Measurements from ENCODE around the gene FAM163A. TPM values are rescaled to one million over a fixed set of nuclear protein-coding genes. Genes with fewer than 3 reads are reported as not detected.

FAM163A gene
- total RNA-seq, 3 donors from 2014 or later (not counting 1 experiment from before 2014, with no cell fraction given) = not detected

GRCh38 chr1:179770887-179771502, 27.9 kb downstream of the FAM163A start:
- Mint-ChIP-seq H3K27me3 (ENCODE audit: low read depth in 2 of 2) (peaks cover 0 to 12% of the 10 kb centered on the region in 2 donors), H3K27ac (no peak overlapping the region), H3K4me3 (no peak overlapping the region), H3K36me3 (no peaks in the 10 kb centered on the region), H3K4me1 (no peaks in the 10 kb centered on the region), H3K9me3 (no peaks in the 10 kb centered on the region)
- TF ChIP-seq, protein P1, sequence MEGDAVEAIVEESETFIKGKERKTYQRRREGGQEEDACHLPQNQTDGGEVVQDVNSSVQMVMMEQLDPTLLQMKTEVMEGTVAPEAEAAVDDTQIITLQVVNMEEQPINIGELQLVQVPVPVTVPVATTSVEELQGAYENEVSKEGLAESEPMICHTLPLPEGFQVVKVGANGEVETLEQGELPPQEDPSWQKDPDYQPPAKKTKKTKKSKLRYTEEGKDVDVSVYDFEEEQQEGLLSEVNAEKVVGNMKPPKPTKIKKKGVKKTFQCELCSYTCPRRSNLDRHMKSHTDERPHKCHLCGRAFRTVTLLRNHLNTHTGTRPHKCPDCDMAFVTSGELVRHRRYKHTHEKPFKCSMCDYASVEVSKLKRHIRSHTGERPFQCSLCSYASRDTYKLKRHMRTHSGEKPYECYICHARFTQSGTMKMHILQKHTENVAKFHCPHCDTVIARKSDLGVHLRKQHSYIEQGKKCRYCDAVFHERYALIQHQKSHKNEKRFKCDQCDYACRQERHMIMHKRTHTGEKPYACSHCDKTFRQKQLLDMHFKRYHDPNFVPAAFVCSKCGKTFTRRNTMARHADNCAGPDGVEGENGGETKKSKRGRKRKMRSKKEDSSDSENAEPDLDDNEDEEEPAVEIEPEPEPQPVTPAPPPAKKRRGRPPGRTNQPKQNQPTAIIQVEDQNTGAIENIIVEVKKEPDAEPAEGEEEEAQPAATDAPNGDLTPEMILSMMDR (IDR thresholded peaks at IDR 0.05) = no peak
- H3K27me3 ChIP-seq (ENCODE audit: control insufficient read depth, insufficient read depth, low read length) = no peaks in the 10 kb centered on the region
- H3K36me3 ChIP-seq (ENCODE audit: control insufficient read depth, insufficient read depth, low read length) = no peaks in the 10 kb centered on the region
- no peak overlapping the region for H3K27ac ChIP-seq (ENCODE audit: low read length)
- no peaks in the 10 kb centered on the region for H3K4me1 ChIP-seq (ENCODE audit: control insufficient read depth, insufficient read depth, low read length)
- WGBS (ENCODE audit: insufficient coverage) = 91% methylated on average over 9 of the region's 9 CpGs
- ATAC-seq (no peak), DNase-seq (no peak)
- no peaks in the 10 kb centered on the region for H3K9me3 ChIP-seq (ENCODE audit: control insufficient read depth, insufficient read depth, low read length)
- intact Hi-C loops (cut with micrococcal nuclease) = no loop called here
- H3K4me3 ChIP-seq (ENCODE audit: low read length) = no peak overlapping the region

GRCh38 chr1:179773264-179773663, 30.2 kb downstream of the FAM163A start:
- ATAC-seq = no peak
- intact Hi-C loops (cut with micrococcal nuclease) = no loop called here
- no peaks in the 10 kb centered on the region for H3K36me3 Mint-ChIP-seq
- Histone ChIP-seq H3K4me1 (ENCODE audit: control insufficient read depth, insufficient read depth, low read length) (no peaks in the 10 kb centered on the region), H3K27ac (ENCODE audit: low read length) (no peak overlapping the region), H3K9me3 (ENCODE audit: control insufficient read depth, insufficient read depth, low read length) (no peaks in the 10 kb centered on the region), H3K27me3 (ENCODE audit: control insufficient read depth, insufficient read depth, low read length) (no peaks in the 10 kb centered on the region), H3K36me3 (ENCODE audit: control insufficient read depth, insufficient read depth, low read length) (no peaks in the 10 kb centered on the region), H3K4me3 (ENCODE audit: low read length) (no peak overlapping the region)
- TF ChIP-seq, protein P1 (IDR thresholded peaks at IDR 0.05) = no peak
- DNase-seq = no peak
- peaks cover 8 to 14% of the 10 kb centered on the region in 2 donors for H3K27me3 Mint-ChIP-seq (ENCODE audit: low read depth in 2 of 2)
- WGBS (ENCODE audit: insufficient coverage) = 99% methylated on average over 4 of the region's 4 CpGs
- H3K9me3 Mint-ChIP-seq = no peaks in the 10 kb centered on the region
- no peak overlapping the region for H3K27ac Mint-ChIP-seq
- no peak overlapping the region for H3K4me3 Mint-ChIP-seq
- H3K4me1 Mint-ChIP-seq = no peaks in the 10 kb centered on the region

- no peak for ATAC-seq
- 93% methylated on average over 2 of the region's 2 CpGs for WGBS (ENCODE audit: insufficient coverage)
- Mint-ChIP-seq H3K9me3 (no peaks in the 10 kb centered on the region), H3K4me3 (no peak overlapping the region), H3K36me3 (no peaks in the 10 kb centered on the region), H3K27ac (no peak overlapping the region), H3K4me1 (no peaks in the 10 kb centered on the region), H3K27me3 (ENCODE audit: low read depth in 2 of 2) (peaks cover 10 to 19% of the 10 kb centered on the region in 2 donors)
- Histone ChIP-seq H3K36me3 (ENCODE audit: control insufficient read depth, insufficient read depth, low read length) (no peaks in the 10 kb centered on the region), H3K9me3 (ENCODE audit: control insufficient read depth, insufficient read depth, low read length) (no peaks in the 10 kb centered on the region), H3K4me1 (ENCODE audit: control insufficient read depth, insufficient read depth, low read length) (no peaks in the 10 kb centered on the region), H3K27ac (ENCODE audit: low read length) (no peak overlapping the region), H3K4me3 (ENCODE audit: low read length) (no peak overlapping the region), H3K27me3 (ENCODE audit: control insufficient read depth, insufficient read depth, low read length) (no peaks in the 10 kb centered on the region)
- TF ChIP-seq, protein P1 (IDR thresholded peaks at IDR 0.05) = no peak
- intact Hi-C loops (cut with micrococcal nuclease) = no loop called here
- no peak for DNase-seq
Measured at GRCh38 chr1:179774000-179774399, 30.9 kb downstream of the FAM163A start.

GRCh38 chr1:179774566-179774965, 31.5 kb downstream of the FAM163A start:
- Histone ChIP-seq H3K36me3 (ENCODE audit: control insufficient read depth, insufficient read depth, low read length) (no peaks in the 10 kb centered on the region), H3K27ac (ENCODE audit: low read length) (no peak overlapping the region), H3K4me1 (ENCODE audit: control insufficient read depth, insufficient read depth, low read length) (no peaks in the 10 kb centered on the region), H3K9me3 (ENCODE audit: control insufficient read depth, insufficient read depth, low read length) (no peaks in the 10 kb centered on the region), H3K4me3 (ENCODE audit: low read length) (no peak overlapping the region), H3K27me3 (ENCODE audit: control insufficient read depth, insufficient read depth, low read length) (no peaks in the 10 kb centered on the region)
- Mint-ChIP-seq H3K36me3 (no peaks in the 10 kb centered on the region), H3K27ac (no peak overlapping the region), H3K9me3 (no peaks in the 10 kb centered on the region), H3K4me1 (no peaks in the 10 kb centered on the region), H3K4me3 (no peak overlapping the region), H3K27me3 (ENCODE audit: low read depth in 2 of 2) (peaks cover 10 to 19% of the 10 kb centered on the region in 2 donors)
- TF ChIP-seq, protein P1 (IDR thresholded peaks at IDR 0.05) = no peak
- ATAC-seq = no peak
- DNase-seq = no peak
- intact Hi-C loops (cut with micrococcal nuclease) = no loop called here
- WGBS (ENCODE audit: insufficient coverage) = 82% methylated on average over 8 of the region's 8 CpGs
